Thymus (tissue), 14 donors: Measurements from ENCODE around the gene ANKS1B. TPM values are rescaled to one million over a fixed set of nuclear protein-coding genes. Genes with fewer than 3 reads are reported as not detected.
"Not testable (repeated sequence)": the region's sequence is repeated elsewhere in the genome, so short reads cannot be mapped to it uniquely, and the experiment has no call there.

ENCODE experiments used
- DNase-seq, 9 donors: peaks; one replicate each; pipeline ENCODE4 v3.0.0-alpha.2; 2013; ENCODE audit warnings: low spot score in 9 of 9, low read depth in 6 of 9, missing footprints in 1 of 9
- H3K27ac ChIP-seq, 2 donors: one replicate each; pipeline ENCODE4 v1.5.1; 2013; ENCODE audit warnings: control low read depth in 1 of 2, low read depth in 1 of 2, low read length in 1 of 2, mild to moderate bottlenecking in 1 of 2, moderate library complexity in 1 of 2
- H3K27me3 ChIP-seq, 2 donors: one replicate each; pipeline ENCODE4 v1.5.1; 2013; ENCODE audit warnings: low read length in 1 of 2; ENCODE audit not compliant: control insufficient read depth in 2 of 2, insufficient read depth in 1 of 2
- H3K36me3 ChIP-seq, 2 donors: one replicate each; pipeline ENCODE4 v1.5.1; 2013; ENCODE audit warnings: low read length in 1 of 2, mild to moderate bottlenecking in 1 of 2, moderate library complexity in 1 of 2; ENCODE audit not compliant: control insufficient read depth in 2 of 2, insufficient read depth in 2 of 2
- H3K4me1 ChIP-seq, 2 donors: one replicate each; pipeline ENCODE4 v1.5.1; 2013; ENCODE audit warnings: low read length in 2 of 2; ENCODE audit not compliant: control insufficient read depth in 2 of 2, insufficient read depth in 2 of 2
- H3K4me3 ChIP-seq, 2 donors: one replicate each; pipeline ENCODE4 v1.5.1; 2013; ENCODE audit warnings: low read length in 2 of 2, control low read depth in 1 of 2, mild to moderate bottlenecking in 1 of 2
- H3K9me3 ChIP-seq, 2 donors: one replicate each; pipeline ENCODE4 v1.5.1; 2013; ENCODE audit warnings: low read length in 1 of 2, mild to moderate bottlenecking in 1 of 2; ENCODE audit not compliant: control insufficient read depth in 2 of 2, insufficient read depth in 1 of 2
- WGBS: extraction: QIAGEN DNeasy Blood & Tissue Kit; methylation state at CpG from one replicate; pipeline ENCODE4 v1.1.7; 2013; 5-methylcytosine and 5-hydroxymethylcytosine counted together
- long read RNA-seq, 10 donors: transcript quantifications; one replicate each; lab custom pipeline, GENCODE V29; 2026
- polyA plus RNA-seq: library from polyadenylated mRNA; stranded (reverse); fragments of 200-250 nt; gene quantifications from one replicate; pipeline ENCODE4 v1.2.3, GENCODE V29; 2013
- total RNA-seq: library from RNA; stranded (reverse); fragments of 120-200 nt; gene quantifications from one replicate; pipeline ENCODE4 v1.2.4, GENCODE V29; 2013
- donor health status: healthy.

Gene ANKS1B
- total RNA-seq (4.9 TPM), polyA plus RNA-seq (3.5 TPM)
- long read RNA-seq, donor 1, result 0 reads
- long read RNA-seq, donor 2, result 0 reads
- long read RNA-seq, donor 3, result 0 reads
- long read RNA-seq, donor 4, result 0 reads
- long read RNA-seq, donor 5, result 0 reads
- long read RNA-seq, donor 6, result 0 reads
- long read RNA-seq, donor 7, result 0 reads
- long read RNA-seq, donor 8, result 0 reads
- long read RNA-seq, donor 9, result 0 reads
- long read RNA-seq, donor 10, result 0 reads

GRCh38 chr12:99984271-99985128, at the start of gene ANKS1B:
ANKS1B (minus strand) TSS chr12:99984936; CDS start chr12:99984237, 699 bp downstream.
- Histone ChIP-seq H3K27me3 (peaks cover 29 to 32% of the 10 kb centered on the region in 2 donors), H3K4me3 (peak within 1 kb of the TSS; percentile 32 to 49), H3K4me1 (peaks cover 0 to 6% of the 10 kb centered on the region in 2 donors), H3K36me3 (no peaks in the 10 kb centered on the region), H3K27ac (no peak within 1 kb of the TSS), H3K9me3 (peaks cover 0 to 3% of the 10 kb centered on the region in 2 donors)
- whole genome bisulfite sequencing, result 1% methylated on average over 98 of the region's 98 CpGs
- DNase-seq, result peak in 3 of 9 donors; percentile 6 to 34 (median 8)

- no peaks in the 10 kb centered on the region for H3K4me1 ChIP-seq
- H3K36me3 ChIP-seq, result no peaks in the 10 kb centered on the region
- WGBS, result 96% methylated on average over 2 of the region's 2 CpGs
- H3K27ac ChIP-seq, result no peak overlapping the region
- no peak overlapping the region for H3K4me3 ChIP-seq
- DNase-seq, result no peak
- no peaks in the 10 kb centered on the region for H3K9me3 ChIP-seq
- H3K27me3 ChIP-seq, result no peaks in the 10 kb centered on the region
Measured at GRCh38 chr12:100031836-100032235, 47.1 kb upstream of the ANKS1B start.

- H3K27ac ChIP-seq, result no peak overlapping the region
- no peaks in the 10 kb centered on the region for H3K4me1 ChIP-seq
- H3K4me3 ChIP-seq, result no peak overlapping the region
- H3K36me3 ChIP-seq, result no peaks in the 10 kb centered on the region
- H3K27me3 ChIP-seq, result no peaks in the 10 kb centered on the region
- no peak for DNase-seq
- WGBS, result 94% methylated on average over 3 of the region's 3 CpGs
- no peaks in the 10 kb centered on the region for H3K9me3 ChIP-seq
Measured at GRCh38 chr12:100027671-100028070, 42.9 kb upstream of the ANKS1B start.

- 100% methylated on average over 1 of the region's 1 CpG for WGBS
- H3K9me3 ChIP-seq, result no peaks in the 10 kb centered on the region
- DNase-seq, result no peak
- no peaks in the 10 kb centered on the region for H3K27me3 ChIP-seq
- no peaks in the 10 kb centered on the region for H3K4me1 ChIP-seq
- H3K27ac ChIP-seq, result no peak overlapping the region
- H3K36me3 ChIP-seq, result no peaks in the 10 kb centered on the region
- H3K4me3 ChIP-seq, result no peak overlapping the region
Measured at GRCh38 chr12:100026241-100026640, 41.5 kb upstream of the ANKS1B start.

- H3K27ac ChIP-seq, result no peak overlapping the region
- H3K4me3 ChIP-seq, result no peak overlapping the region
- H3K36me3 ChIP-seq, result no peaks in the 10 kb centered on the region
- WGBS, result 96% methylated on average over 2 of the region's 2 CpGs
- no peak for DNase-seq
- H3K4me1 ChIP-seq, result no peaks in the 10 kb centered on the region
- H3K27me3 ChIP-seq, result no peaks in the 10 kb centered on the region
- H3K9me3 ChIP-seq, result no peaks in the 10 kb centered on the region
Measured at GRCh38 chr12:100024974-100025555, 40.3 kb upstream of the ANKS1B start.

- no peaks in the 10 kb centered on the region for H3K36me3 ChIP-seq
- no peak for DNase-seq
- H3K27ac ChIP-seq, result no peak overlapping the region
- no peaks in the 10 kb centered on the region for H3K27me3 ChIP-seq
- H3K4me1 ChIP-seq, result no peaks in the 10 kb centered on the region
- H3K4me3 ChIP-seq, result no peak overlapping the region
- WGBS, result 85% methylated on average over 1 of the region's 1 CpG
- H3K9me3 ChIP-seq, result no peaks in the 10 kb centered on the region
Measured at GRCh38 chr12:100020370-100020769, 35.6 kb upstream of the ANKS1B start.

- H3K9me3 ChIP-seq, result no peaks in the 10 kb centered on the region
- WGBS, result 94% methylated on average over 3 of the region's 3 CpGs
- H3K36me3 ChIP-seq, result no peaks in the 10 kb centered on the region
- H3K4me3 ChIP-seq, result no peak overlapping the region
- no peak for DNase-seq
- no peaks in the 10 kb centered on the region for H3K27me3 ChIP-seq
- no peak overlapping the region for H3K27ac ChIP-seq
- H3K4me1 ChIP-seq, result no peaks in the 10 kb centered on the region
Measured at GRCh38 chr12:100017056-100017455, 32.3 kb upstream of the ANKS1B start.

- DNase-seq, H3K27ac ChIP-seq, H3K4me1 ChIP-seq, H3K36me3 ChIP-seq, H3K27me3 ChIP-seq, H3K4me3 ChIP-seq, H3K9me3 ChIP-seq: not testable (repeated sequence)
- 97% methylated on average over 4 of the region's 4 CpGs for WGBS
Measured at GRCh38 chr12:100016304-100016703, 31.6 kb upstream of the ANKS1B start.

DNA sequence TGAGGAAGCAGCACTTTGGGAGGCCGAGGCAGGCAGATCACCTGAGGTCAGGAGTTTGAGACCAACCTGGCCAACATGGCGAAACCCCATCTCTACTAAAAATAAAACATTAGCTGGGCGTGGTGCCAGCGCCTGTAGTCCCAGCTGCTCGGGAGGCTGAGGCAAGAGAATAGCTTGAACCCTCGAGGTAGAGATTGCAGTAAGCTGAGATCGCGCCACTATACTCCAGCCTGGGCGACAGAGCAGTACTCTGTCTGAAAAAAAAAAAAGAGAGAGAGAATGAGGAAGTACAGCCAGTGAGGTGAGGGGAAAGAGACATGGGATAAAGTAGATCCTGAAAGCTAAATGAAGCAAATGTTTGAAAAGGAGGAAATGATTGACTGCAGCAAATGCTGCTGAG, 21.1 kb upstream of the ANKS1B start:
- not testable (repeated sequence) for H3K4me3 ChIP-seq, H3K27me3 ChIP-seq, H3K36me3 ChIP-seq, H3K4me1 ChIP-seq, H3K27ac ChIP-seq, DNase-seq, H3K9me3 ChIP-seq
- WGBS, result 85% methylated on average over 9 of the region's 9 CpGs
